GM19351 (cell line): ENCODE measurements around the gene ADD3.

Experiments
- ATAC-seq: cut with Tn5 transposase; IDR thresholded peaks from one replicate; pipeline ENCODE4 v1.9.1; 2021; ENCODE audit warnings: mild to moderate bottlenecking, moderate library complexity; ENCODE audit not compliant: unreplicated experiment

Gene ADD3

DNA sequence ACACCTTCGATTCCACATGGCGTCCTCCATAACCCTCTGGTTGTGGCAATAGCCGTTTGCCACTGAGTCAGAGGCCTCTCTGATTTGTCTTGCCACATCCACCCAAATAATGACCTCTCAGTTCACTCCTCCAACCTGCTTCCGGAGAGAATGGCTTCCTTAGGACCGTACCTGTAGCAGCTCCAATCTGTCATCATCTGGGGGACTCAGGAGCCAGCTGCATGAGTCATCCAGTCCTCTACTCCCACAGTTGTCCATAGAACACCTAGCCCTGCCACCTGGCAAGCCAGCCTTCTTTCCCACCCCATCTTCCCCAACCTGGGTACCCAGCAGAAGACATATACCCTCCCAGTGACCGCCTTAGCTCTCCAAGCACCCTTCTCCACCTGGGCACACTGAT is 135.2 kb downstream of the ADD3 start:
- no peak for ATAC-seq

DNA sequence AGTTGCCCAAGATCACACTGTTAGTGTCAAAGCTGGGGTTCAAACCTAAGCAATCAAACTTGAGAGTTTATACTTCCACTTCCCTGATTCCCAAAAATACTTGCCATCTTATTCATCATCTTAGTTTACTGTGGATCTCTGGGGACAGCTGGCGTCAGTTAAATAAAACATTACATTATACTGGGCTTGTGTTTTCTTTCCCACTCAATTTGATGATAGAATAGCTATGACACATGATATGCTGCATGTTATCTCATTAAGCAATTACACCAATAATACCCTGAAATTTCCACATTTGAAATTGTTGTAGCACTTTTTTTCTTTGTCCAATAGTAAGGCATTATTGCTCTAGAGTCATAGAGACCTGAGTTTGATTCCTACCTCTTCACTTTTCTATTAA is 136.7 kb downstream of the ADD3 start:
- no peak for ATAC-seq

DNA sequence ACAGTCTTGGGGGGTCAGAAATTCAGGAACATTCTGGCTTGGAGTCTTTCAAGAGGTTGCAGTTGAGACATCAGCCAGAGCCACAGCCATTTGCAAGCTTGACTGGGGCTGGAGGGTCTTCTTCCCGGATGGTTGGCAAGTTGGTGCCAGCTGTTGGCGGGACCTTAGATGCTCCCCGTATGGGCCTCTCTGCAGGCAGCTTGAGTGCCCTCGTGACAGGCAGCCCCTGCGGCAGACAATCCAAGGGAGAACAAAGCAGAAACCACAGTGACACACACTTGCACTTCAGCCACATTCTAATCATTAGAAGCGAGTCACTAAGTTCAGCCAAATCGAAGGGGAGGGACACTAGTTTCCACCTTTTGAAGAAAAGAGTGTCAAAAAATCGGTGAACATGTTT is 140.2 kb downstream of the ADD3 start:
- no peak for ATAC-seq

DNA sequence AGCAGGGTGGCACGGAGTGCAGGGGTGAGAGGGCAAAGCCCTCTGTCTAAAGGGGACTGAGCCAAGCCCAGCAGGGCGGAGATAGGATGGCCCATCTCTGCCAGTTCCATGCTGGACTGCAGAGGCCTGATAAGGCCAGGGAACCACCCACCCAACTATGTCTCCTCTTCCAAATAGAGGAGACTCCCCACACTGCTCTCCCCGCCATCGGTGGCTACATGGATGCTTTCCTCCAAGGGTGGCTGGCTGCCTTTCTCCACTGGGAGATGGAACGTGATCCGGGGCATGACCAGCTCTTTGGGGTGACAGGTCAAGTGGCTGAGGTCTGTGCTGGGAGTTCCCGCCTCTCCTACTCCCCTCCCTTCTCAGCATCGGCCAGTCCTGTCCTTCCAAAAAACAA is 141.5 kb downstream of the ADD3 start:
- no peak for ATAC-seq

DNA sequence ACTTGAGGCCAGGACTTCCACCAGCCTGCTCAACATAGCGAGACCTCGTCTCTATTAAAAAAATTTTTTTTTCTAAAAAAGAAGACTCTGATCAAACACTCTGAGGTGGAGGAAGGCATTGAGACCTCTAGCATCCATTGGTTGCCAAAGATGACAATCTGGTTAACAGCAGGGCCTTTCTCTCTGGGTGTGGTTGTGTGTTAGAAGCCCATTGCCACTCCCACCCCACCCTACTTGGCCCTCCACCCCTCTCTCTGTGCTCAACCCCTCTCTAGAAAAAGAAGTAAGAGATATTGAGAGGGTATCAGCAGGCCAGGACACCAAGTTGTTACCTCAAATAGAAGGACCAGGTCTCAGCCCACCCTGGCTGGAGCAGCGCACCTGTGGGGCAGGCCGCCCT is 142.3 kb downstream of the ADD3 start:
- ATAC-seq, result no peak

DNA sequence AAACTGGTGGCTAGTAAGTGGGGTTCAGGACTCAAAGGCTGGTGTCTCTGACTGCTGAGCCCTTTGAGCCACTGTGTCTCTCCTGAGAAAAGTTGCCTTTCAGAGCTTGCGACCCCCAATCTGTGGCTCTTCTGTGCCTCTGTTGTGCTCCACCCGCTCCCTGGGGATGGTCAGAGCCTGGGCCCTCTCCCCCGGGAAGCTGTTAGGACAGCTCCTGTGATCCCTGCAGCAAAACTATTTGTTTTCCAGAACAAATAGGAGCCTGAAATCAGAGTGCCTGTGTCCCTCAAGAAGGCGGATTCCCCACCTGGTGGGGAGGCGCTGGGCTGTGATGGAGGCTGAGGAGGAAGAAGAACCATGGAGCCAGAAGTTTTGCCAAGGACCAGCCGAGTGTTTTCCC is 143.2 kb downstream of the ADD3 start:
- no peak for ATAC-seq

DNA sequence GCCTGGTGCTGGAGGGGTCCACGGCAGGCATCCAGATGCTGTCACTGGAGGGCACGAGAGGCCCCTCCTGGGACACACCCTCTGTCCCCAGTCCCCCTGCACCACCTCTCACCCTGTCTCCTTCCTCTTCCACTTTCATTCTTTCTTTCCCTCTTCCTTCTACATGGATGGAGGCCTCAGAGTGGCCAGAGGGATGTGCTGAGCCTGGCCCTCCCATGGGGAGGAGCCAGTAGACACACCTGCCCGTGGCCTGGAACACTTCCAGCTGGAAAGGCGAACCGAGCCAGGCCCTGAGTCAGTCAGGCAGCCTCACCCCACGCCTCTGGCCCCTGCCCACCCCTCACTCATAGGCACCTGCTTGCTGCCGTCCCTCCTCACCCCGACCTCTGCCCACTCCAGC is 143.7 kb downstream of the ADD3 start:
- ATAC-seq, result no peak

DNA sequence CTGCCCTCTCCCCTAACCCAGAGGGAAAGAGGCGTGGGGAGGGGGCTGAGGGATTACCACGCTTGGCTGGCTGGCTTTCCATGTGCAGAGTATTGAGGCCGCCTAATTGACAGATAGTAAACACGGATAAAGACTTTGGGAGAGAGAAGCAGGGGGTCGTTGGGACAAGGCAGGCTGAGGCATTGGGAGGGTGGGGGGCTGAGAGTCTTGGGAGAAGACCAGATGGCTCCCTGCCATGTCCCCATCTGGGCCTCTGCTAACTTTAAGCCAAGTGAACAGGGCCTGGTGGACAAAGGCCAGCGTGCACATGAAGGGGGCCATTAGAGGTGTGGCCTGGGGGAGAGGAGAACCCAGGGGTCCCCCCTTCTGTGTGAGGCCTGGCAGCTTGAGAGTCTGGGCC is 144.2 kb downstream of the ADD3 start:
- no peak for ATAC-seq

DNA sequence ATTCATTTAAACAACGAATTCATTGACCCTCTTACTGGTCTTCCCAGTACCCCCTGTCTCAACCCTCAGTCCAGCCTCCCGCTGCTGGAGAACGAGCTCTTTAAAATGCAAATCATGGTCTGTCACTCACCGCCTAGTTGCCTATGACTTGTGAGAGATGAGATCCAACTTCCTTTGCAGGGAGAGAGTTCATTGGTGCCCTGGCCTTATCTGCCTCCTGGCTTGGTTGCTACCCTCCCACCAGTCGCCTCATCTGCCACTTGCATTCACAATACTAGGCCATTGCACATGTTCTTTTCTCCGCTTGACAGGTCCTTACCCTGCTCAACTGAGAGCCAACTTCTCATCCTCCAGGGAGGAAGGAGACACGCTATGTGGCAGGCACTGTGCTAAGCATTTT is 145.6 kb downstream of the ADD3 start:
- no peak for ATAC-seq

DNA sequence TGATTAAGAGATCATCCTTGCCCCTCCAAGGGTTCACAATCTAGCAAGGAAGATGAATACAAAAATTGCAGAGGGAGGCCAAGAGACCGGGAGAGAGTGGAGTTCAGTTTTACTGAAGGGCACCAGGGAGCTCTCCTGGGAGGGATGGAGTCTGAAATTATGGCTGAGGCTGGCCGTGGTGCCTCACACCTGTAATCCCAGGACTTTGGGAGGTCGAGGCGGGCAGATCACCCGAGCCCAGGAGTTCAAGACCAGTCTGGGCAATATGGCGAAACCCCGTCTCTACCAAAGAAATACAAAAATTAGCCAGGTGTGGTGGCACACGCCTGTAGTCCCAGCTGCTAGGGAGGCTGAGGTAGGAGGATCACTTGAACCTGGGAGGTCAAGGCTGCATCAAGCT is 148.3 kb downstream of the ADD3 start:
- no peak for ATAC-seq

DNA sequence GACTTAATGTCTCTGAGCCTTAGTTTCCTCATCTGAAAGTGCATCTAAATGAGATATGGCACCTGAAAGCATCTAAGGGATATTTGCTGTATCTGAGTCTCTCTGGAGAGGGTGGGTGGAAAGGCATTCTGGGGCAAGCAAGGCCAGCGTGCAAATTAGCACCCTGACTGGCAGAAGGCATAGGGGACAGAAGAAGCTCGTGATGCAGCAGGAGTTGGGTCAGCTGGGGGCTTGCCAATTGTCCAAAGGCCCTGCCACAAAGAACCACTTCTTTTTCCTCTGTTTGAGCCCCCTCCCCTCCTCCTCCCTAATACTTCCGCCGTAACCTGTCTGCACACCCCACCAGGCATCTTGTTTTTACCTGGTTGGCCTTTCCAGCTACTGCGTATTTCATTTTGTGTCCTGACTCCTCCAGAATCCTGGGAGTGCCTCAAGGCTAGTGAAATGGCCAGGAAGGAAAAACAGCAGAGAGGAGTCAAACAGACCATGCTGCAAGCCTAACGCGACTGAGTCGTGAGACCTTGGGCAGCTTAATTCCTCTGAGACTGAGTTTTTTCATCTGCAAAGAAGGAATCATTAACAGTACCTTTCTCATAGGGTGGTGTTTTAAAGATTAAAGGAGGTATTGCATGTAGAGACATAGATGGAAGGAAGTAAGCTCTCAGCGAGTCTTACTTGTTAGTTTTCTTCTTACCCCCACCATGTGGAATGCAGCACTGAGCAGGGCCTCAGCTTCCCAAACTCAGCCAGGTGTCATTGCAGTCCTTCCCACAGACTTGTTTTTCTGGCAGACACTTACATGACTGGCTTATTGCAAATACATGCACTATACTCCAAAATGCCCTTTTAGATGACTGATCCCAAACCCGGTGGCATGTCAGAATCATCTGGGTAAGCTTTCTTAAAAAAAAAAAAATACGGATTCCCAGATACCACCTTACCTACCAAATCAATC is 150.5 kb downstream of the ADD3 start:
- ATAC-seq, result no peak

DNA sequence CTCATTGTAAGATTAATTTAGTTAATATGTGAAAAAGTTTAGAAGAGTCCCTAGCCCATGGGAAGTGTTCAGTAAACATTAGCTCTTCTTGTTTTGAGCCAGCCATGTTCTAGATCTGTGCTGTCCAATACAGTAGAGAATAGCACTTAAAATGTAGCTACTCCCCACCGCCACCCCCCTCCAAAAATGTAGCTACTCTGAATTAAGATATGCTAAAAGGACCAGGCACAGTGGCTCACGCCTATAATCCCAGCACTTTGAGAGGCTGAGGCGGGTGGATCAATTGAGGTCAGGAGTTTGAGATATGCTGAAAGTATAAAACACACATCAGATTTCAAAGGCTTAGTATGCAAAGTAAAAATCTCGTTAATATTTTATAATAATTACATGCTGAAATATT is 152.3 kb downstream of the ADD3 start:
- ATAC-seq, result no peak

DNA sequence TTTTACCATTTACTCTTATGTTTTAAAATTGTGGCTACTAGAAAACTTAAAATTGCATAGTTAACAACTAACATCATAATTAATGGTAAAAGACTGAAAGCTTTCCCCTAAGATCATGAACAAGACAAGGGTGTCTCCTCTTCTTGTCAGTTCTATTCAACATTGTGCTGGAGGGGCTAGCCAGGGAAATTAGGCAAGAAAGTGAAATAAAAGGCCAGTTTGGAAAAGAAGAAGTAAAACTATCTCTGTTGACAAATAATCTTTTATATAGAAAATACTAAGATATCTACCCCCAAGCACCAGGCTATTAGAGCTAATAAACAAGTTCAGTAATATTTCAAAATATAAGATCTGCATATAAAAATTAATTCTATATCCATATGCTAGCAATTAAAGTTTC is 152.7 kb downstream of the ADD3 start:
- no peak for ATAC-seq

DNA sequence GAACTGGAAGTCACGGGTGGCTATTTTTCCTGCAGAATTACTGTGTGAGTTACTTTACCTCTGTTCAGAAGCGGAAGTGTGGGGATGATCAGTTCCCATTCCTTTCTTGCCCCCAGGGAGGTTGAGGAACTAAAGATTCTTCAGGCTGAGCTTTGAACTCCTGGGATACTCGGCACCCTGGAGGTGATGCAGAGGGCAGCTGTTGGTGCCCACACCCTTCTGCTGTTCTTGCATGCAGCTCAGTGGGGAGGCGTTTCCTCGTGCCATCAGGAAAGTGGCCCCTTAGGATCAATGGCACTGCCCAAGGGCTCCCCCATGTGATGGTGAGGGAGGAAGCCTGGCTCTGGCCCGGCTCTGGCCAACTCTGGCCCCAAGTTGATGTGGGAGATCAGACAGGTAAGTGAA is 155.0 kb downstream of the ADD3 start:
- ATAC-seq, result no peak

DNA sequence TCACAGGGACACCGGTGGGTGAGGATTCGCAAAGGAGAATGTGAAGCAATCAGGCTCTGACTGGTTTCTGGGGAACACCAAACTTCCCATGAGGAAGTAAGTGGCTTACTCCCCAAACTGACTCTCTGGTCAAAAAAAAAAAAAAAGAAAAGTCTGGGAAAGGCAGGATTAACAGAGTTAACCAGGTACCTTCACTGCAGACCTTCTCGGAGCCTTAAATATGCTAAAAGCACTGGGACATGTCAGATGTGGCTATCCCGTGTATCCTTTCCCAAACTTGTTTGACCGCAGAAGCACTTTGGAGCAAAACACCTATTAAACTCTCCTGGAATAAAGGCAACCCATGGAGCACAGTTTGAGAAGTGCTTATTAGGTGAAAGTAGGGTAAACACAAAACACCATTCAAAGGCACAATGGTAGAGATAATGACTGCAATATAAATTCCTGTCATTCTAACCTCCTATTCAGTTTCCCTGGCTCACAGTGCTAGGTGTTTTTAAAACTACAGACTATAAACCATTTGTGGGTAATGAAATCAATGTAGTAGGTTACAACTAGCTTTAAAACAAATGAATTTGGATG is 155.5 kb downstream of the ADD3 start:
- no peak for ATAC-seq

DNA sequence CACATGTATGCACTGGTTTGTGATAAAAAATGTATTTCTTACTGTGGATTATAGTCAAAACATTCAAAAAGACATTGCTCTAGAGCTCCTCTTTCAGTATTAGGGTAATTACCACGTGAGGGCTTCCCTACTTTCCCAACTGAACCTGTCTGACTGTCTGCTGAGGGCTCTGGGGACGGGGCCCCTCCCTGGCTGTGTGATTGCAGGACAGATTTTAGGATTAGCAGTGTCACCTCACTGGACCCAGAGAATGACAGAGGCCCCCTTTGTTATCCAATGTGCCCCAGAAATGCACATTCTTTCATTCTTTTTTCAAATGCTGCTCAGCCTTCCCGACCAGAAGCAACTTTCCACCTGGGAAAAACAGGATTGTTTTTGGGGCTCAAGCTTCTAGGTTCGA is 156.1 kb downstream of the ADD3 start:
- no peak for ATAC-seq

DNA sequence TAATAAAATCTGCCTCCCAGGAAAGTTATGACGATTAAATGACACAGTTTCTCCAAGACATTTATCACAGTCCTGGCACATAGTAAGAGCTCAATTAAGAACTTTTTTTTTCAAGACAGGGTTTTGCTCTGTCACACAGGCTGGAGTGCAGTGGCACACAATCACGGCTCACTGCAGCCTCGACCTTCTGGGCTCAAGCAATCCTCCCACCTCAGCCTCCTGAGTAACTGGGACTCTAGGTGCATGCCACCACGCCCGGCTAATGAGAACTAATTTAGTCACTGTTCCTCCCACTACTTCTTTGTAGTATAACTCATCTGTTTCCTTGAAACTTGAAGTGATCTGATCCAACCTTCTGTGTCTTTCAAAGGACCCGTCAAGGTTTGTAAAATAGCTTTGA is 157.5 kb downstream of the ADD3 start:
- ATAC-seq, result no peak

DNA sequence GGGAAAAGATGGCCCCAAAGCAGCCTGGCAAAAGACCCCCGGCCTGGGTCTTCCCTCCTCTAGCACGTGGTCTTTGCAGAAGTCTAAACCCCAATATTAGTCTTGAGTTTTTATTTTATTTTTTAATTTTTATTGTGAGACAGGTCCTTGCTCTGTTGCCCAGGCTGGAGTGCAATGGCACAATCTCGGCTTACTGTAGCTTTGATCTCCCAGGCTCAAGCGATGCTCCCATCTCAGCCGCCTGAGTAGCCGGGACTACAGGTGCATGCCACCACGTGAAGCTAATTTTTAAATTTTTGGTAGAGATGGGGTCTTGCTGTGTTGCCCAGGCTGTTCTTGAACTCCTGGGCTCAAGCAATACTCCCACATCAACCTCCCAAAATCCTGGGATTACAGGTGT is 159.4 kb downstream of the ADD3 start:
- no peak for ATAC-seq

DNA sequence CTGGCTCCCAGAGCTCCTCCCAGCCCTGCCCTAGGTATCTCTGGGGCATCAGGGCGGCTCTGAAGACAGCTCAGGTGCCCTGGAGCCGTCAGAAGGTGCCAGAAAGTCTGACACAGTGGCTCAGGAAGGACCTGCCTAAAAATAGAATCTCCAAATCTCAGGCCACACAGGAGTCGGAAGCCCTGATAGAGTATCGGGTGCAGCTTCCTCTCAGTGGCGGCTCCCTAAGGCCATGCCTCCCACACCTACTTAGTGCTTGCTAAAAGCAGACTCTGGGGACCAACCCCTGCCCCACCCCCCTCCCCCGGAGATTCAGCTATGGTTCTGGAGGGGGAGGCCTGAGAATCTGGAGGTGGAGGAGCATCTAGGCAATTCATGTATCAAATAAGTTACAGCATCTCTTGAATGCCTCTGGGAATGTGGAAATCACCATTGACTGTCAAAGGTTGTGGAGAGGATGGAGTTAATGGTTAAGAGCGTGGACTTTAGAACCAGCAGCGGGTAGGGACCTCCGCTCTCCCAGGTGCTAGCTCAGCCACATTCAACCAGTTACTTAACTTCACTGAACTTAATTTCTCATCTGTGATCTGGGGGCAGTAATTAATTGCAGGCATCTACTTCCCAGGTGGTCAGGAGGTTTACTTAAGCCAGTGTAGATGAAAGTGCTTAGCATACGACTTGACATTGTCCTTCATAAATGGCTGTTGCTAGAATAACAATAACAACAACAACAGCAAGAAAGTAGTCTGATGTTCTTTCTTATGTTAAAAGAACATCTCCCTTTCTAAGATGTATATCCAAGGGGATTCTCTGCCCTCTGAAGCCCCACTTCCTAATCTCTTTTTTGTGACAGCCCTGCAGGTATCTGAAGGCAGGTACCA is 161.1 kb downstream of the ADD3 start:
- peak; percentile 62 for ATAC-seq

DNA sequence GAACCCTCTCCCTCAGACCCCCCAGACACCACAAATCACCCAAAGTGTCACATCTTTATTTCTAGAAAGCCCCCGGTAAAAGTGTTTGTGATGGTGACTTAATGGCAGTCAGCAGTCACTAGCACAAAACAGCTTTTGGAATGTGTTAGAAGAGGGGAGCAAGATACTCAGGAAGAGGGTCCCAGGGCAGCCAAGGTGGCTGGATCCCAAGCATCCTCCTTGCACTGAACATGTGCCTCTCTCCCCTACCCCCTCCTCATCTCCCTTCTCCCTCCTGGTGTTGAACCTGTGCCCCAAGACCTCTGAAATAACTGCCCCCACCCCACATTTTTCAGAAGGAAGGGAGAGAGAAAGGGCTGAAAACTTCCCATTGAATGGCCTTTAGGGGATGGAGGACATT is 161.8 kb downstream of the ADD3 start:
- no peak for ATAC-seq

DNA sequence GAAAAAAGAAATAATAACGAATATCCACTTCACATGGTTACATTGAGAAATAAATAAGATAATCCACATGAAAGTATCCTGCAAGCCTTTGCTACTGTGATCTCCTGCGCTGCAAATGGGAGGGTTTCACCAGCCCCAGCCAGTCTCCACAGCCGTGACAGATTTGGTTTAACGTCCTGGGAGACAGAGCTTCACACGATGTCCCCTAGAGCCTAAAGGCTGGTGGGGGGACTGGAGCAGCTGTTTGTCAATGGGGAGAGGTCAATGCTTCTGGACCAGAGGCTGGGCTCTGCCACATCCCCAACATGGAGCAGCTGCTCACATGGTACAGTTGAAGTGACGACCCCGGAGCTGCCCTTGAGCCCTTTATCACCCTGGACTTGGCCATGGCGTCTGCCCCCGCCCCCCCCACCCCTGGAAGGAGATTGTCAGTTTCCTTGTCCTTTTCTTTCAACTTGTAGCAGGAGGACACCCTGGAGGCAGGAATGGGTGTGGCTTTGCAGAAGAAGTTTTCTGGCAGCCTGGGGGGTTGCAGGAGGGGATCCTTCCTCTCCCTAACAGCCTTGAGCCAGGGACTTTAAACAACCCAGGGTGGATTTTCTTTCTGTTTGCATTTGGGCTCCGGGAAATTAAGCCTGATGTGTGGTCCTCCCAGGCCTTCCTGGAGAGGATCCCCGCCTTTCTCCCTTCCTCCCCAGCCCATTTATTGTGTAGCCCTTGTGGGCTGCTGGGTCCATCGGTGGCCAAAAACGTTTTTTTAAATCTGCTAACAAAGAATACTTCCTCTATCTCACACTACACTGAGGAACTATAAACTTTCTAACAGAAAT is 162.6 kb downstream of the ADD3 start:
- ATAC-seq, result no peak
